Daoy (cell line): Measurements from ENCODE around the gene ALDOA. TPM values are rescaled to one million over a fixed set of nuclear protein-coding genes. Genes with fewer than 3 reads are reported as not detected.

Experiments
- DNase-seq: peaks from one replicate; pipeline ENCODE4 v3.0.0-alpha.2; 2015; ENCODE audit warnings: low read depth
- total RNA-seq: library from RNA; depleted of rRNA; stranded (reverse); fragments of >200 nt; shearing (Covaris generic); gene quantifications from 2 replicates; pipeline ENCODE4 v1.2.3, GENCODE V29; 2014

Gene ALDOA
- total RNA-seq, 1 experiment from 2014 or later = 887 TPM

GRCh38 chr16:30068750-30069610, 3.4 kb downstream of the ALDOA start:
- no peak for DNase-seq

DNA sequence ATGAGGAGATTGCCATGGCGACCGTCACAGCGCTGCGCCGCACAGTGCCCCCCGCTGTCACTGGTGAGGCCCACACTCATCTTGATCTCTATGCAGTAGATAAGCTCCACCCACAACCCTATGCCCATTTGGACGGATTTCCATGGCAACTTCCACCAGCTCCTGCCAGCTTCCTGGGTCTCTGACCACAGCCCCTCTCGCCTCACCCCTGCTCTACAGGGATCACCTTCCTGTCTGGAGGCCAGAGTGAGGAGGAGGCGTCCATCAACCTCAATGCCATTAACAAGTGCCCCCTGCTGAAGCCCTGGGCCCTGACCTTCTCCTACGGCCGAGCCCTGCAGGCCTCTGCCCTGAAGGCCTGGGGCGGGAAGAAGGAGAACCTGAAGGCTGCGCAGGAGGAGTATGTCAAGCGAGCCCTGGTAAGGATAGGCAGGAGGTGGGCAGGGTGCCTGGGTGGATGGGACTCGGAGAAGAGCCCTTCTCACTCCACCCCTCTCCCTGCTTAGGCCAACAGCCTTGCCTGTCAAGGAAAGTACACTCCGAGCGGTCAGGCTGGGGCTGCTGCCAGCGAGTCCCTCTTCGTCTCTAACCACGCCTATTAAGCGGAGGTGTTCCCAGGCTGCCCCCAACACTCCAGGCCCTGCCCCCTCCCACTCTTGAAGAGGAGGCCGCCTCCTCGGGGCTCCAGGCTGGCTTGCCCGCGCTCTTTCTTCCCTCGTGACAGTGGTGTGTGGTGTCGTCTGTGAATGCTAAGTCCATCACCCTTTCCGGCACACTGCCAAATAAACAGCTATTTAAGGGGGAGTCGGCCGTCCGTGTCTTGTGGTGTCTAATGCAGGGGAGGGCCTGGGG, 4.3 kb downstream of the ALDOA start:
- DNase-seq = no peak

DNA sequence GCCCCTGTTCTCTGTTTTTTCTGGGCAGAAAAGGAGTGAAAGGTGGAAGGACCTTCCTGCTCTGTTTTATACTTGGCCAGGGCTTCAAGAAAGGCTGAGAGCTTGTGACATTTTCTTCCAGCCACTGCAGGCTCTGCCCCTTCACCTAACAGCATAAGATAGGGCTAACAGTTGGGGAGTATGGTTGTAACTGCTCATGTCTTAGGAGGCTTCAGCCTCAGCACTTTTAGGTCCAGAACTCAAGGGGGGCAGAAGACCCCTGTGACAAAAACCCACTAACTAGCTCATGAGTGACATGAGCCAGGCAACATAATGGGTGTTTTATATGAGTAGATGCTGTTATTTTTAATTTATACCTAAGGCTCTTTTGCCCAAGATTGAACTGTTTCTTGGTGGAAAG, 4.9 kb downstream of the ALDOA start:
- no peak for DNase-seq

DNA sequence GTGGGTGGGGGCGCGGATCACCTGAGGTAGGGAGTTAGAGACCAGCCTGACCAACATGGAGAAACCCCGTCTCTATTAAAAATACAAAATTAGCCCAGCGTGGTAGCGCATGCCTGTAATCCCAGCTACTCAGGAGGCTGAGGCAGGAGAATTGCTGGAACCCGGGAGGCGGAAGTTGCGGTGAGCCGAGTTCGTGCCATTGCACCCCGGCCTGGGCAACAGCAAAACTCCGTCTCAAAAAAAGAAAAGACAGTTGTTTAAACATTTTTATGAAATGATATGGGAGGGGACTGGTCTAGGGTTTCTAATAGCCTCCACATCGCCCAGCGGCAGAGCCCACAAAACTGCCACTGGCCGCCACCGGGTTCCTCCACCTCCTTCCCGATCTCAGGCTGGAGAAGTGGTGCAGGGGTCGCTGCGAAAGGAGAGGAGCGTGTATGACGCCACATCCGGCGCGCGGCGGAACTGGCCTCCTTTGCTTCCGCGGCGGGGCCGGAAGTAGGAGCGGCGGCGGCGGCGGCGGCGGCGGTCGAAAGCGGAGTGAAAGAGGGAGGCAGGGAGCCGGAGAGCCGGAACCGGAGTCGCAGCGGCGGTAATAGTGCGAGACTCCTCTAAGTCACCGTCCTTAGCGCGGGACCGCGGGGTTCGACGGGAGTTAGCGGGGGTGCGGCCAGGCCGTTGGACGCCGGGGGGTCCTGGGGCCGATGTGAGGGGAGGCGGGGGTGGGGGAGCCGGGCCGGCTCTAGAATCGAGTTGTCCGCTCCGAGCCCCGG, 10.1 kb downstream of the ALDOA start, which contains the start of gene PPP4C:
Gene PPP4C (plus strand): TSS at position 492 of the 773 bp plus-strand sequence. CDS start 384 bp downstream, outside the sequence.
- peak; percentile 94 for DNase-seq

- DNase-seq = no peak
These were observed 10.8 kb downstream of the ALDOA start for GRCh38 chr16:30076276-30076791.

GRCh38 chr16:30077656-30078055, 12.1 kb downstream of the ALDOA start:
- DNase-seq = no peak

- DNase-seq = no peak
These were observed 13.2 kb downstream of the ALDOA start for GRCh38 chr16:30078744-30079143.

- DNase-seq = no peak
These were observed 13.9 kb downstream of the ALDOA start for GRCh38 chr16:30079480-30079879.

DNA sequence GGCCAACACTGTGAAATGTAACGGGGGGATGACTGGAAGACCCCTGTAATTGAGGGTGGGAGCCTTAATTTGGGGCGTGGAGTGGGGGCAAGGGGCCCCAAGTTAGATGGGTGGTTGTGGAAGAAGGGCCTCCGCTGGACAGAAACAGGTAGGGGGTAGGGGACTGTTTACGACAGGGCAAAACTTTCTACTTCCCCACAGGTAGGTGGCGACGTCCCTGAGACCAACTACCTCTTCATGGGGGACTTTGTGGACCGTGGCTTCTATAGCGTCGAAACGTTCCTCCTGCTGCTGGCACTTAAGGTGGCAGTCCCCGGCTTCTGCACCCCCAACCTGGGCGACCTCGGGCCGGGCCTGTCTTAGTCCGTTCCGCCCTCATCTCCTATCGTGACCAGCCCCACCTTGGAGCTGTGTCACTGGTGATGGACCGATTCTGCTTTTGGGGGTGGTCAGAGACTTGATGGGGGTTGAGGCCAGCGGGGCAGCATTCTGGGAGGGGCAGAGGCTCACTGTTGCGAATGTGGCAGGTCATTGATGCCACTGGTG, 17.1 kb downstream of the ALDOA start:
- no peak for DNase-seq

DNA sequence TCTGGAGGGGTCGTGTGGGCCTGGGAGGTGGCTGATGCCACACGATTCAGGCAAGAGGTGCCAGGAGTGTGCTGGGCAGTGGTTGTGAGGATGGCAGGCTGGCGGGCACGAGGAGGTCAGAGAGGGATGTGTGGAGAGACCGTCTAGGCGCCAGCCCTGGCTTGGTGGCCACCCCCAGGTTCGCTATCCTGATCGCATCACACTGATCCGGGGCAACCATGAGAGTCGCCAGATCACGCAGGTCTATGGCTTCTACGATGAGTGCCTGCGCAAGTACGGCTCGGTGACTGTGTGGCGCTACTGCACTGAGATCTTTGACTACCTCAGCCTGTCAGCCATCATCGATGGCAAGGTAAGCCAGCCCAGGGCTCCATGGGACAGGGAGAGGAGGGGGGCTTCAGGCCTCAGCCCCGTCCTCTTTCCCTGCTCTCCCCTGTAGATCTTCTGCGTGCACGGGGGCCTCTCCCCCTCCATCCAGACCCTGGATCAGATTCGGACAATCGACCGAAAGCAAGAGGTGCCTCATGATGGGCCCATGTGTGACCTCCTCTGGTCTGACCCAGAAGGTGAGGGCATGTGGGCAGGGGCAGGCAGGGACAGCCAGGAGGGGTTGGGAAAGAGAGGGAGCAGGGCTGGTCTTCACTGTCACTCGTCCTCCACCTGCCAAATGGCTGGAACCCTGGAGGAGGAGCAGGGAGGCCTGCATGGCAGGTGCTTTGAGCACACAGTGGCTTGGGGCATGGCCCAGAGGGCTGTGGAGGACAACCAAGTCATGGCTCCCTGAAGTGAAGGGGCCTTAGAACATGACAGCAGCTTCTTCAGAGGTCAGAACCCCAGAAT, 17.9 kb downstream of the ALDOA start:
- no peak for DNase-seq

DNA sequence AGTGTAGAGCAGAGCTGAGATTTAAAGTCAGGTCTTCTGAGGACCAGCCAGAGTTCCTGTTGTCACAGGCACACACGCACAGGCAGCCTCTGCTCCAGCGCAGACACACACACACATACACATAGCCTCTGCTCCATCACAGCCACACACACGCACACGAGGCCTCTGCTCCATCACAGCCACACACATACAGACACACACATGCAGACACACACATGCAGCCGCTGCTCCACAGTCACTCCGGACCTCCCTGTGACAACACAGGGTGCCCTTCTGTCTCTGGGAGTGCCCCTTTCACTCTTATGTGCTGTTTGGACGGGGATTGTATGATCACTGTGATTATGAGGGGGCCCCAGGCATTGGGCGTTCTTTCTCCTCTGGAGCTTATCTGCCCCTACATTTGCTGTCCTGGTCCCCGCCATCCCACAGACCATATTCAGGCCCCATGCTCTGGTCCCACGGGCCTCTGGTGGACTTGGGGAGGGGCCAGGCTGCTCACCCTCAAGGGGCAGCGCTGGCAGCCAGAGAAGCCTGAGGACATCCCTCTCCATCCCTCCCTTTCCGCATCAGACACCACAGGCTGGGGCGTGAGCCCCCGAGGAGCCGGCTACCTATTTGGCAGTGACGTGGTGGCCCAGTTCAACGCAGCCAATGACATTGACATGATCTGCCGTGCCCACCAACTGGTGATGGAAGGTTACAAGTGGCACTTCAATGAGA, 18.7 kb downstream of the ALDOA start:
- no peak for DNase-seq

DNA sequence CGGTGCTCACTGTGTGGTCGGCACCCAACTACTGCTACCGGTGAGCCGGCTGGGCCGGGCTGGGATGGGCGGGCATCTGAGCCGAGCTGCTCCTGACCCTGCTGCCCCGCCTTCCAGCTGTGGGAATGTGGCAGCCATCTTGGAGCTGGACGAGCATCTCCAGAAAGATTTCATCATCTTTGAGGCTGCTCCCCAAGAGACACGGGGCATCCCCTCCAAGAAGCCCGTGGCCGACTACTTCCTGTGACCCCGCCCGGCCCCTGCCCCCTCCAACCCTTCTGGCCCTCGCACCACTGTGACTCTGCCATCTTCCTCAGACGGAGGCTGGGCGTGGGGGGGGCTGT, 19.2 kb downstream of the ALDOA start:
- no peak for DNase-seq

- DNase-seq = no peak
These were observed 19.7 kb downstream of the ALDOA start for GRCh38 chr16:30085247-30085646.

GRCh38 chr16:30085820-30086219, 20.3 kb downstream of the ALDOA start:
- DNase-seq = no peak

DNA sequence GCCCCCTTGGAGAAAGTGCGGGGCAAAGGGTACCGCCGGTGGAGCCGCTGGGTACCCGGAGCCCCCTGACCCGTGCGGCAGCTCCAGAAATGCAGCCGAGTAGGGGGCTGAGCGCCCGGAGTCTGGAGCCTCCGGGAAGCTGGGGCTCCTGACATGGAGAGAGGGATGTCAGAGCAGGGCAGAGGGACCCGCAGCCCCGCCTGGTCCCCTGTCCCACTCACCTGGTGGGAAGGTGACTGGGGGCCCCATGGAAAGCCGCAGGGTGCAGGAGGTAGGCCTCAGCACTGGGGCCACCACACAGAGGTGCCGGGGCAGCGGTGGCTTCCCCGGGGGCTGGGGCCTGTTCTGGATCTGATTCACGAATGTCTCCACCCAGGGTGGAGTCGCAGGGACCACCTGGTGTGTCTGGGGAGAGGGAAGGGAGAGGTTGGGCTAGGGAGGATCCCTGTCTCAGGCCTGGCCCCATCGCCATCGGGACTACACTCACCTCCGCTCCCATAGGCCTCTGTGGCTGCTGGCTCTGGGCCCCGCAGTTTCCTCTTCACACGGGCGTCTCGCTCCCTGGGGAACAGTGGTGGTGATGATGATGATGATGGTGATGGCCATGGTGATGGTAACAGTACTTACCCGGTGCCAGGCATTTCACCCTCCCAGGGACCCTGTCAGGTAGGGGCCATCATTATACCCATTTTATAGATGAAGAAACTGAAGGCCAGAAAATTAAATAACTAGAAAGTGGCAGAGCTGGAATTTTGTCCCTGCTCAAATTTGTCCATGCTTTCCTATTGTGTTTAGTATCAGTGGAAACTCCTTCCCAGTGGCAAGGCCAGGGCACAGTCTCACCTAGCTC, 21.0 kb downstream of the ALDOA start:
- no peak for DNase-seq

- no peak for DNase-seq
These were observed 21.8 kb downstream of the ALDOA start for GRCh38 chr16:30087181-30087898.

DNA sequence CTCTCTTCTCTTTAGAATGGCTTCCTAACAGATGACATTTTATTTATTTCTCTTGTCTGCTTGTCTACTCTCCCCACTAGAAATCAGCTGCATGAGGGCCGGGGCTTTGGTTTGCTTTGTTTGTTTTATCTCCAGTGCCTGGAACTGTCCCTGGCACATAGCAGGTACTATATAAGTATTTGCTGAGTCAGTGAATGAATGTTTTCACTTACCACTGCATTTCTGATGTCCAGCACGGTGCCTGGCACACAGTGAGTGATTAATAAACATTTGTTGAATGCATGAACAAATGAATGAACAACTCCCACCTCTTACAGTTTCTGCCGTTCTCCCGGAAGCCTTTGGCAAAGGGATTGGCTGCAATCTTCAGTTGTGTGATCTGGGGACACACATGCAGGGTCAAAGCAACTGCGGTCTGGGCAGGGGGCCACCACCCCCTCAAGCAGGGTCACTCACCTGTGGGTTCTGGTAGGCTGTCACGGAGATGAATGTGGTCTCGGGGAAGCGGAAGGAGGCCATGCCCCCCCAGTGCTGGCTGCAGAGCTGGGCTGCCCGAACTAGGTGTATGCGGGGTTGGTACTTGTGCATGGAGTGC, 22.8 kb downstream of the ALDOA start:
- no peak for DNase-seq
